ENCODE measurements around the gene LYL1.

The LYL1 gene

DNA sequence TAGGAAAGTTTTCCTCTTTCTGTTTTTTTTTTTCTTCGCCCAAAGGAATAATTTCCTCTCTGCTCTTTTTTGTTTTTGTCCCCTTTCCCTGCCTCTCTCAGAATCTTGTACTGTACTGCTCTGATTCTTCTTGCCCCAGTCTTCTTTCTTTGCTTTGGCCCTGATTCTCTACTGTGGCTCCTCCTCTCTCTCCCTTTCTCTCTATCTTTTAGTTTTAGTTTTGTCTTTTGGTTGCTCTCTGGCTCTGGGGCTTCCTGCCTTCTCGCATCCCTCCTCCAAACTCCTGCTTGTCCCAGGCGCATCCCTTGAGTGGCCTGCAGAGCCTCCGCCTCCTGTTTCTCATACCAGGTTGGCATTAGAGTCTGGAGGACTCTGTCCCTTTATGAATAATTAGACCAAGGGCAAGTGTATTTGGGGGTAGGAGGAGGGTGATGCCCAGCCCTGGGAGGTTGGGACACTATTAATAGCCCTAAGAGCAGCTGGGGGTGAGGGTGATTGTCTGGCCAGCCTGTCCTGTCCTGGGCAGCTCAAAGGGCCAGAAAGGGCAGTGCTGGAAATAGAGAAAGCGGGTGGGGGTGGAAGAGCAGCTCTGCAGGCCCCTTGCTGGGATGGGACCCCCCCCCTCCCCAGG lies 39.1 kb downstream of the LYL1 start:
- Histone ChIP-seq H3K27ac (ENCODE audit: low read depth, low read length) (peak overlapping the region; percentile 55), H3K36me3 (ENCODE audit: insufficient read depth, low read length) (no peaks in the 10 kb centered on the region), H3K4me3 (ENCODE audit: low read depth in 1 of 2, low read length in 2 of 2) (no peak overlapping the region), H3K27me3 (ENCODE audit: control insufficient read depth in 1 of 2, insufficient read depth in 2 of 2, low read length in 2 of 2) (no peaks in the 10 kb centered on the region), H3K9ac (ENCODE audit: low read length) (no peak overlapping the region), H3K9me3 (ENCODE audit: low read length) (no peaks in the 10 kb centered on the region), H3K4me1 (ENCODE audit: insufficient read depth, low read length) (peaks cover 97% of the 10 kb centered on the region)

DNA sequence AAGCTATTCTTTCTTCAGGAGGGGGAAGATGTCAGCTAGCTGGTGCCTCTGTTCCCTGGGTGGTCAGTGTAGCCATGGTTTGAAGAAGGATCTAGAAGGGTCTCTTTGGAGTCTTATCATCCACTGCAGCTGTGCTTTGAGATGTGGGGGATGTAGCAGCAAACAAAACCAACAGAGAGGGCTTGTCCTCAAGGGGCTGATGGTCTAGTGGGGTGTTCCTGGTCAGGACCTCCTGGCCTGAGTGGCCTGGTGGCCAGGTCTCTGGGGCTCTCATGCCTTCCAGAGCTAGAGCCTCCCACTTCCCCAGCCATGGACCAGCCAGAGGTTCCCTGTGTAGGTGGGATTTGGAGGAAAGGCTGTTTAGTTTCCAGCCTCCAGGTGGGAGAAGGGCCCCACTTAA lies 40.3 kb downstream of the LYL1 start:
- no peak overlapping the region for H3K9ac ChIP-seq (ENCODE audit: low read length)
- no peaks in the 10 kb centered on the region for H3K36me3 ChIP-seq (ENCODE audit: insufficient read depth, low read length)
- H3K27ac ChIP-seq (ENCODE audit: low read depth, low read length), result peak overlapping the region; percentile 10
- H3K9me3 ChIP-seq (ENCODE audit: low read length), result no peaks in the 10 kb centered on the region
- no peaks in the 10 kb centered on the region for H3K27me3 ChIP-seq (ENCODE audit: control insufficient read depth in 1 of 2, insufficient read depth in 2 of 2, low read length in 2 of 2)
- no peak overlapping the region for H3K4me3 ChIP-seq (ENCODE audit: low read depth in 1 of 2, low read length in 2 of 2)
- peaks cover 97% of the 10 kb centered on the region for H3K4me1 ChIP-seq (ENCODE audit: insufficient read depth, low read length)

DNA sequence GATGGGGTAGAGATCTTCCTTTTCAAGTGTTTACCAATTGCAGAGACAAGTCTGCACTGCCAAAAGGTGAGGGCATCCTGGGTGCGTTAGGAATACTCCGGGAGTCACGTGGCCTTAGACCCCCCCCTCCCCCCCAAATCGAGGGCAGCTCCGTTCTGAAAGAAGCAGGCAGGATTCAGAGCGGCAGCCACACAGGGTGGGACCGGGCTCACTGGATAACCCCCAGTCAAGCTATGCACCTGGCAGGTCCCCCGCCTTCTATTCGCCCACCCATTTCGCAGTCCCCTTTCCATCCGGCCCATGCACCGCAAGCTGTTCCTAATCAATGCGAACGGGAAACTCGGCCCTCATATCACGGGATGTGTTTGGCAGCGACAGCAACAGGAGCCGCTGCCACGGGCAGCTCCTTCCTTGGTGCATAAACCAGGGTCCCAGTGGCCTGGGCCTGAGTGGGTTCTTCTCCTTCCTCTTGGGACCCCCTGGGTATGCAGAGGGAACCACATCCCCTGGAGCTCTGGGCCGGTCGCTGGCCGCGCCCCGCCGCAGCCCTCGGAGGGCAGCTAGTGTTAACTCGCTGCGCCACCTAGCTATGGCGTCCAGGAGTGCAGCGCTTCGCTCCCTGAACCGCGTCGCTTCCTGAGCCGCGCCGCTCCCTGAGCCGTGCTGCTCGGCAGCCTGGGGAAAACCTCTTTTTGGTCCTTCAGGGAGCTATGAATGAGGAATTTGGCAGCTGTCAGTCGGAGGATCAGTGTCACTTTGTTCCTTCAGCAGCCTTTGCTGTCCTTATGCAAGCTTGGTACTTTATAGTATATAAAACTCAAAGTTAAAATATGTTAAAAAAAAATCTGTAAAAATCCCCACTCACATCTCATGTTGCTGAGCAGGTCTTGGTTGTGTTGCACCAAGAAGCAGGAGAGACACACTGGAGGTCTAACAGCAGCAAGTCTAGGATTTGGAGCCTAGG lies 41.4 kb downstream of the LYL1 start:
- H3K9ac ChIP-seq (ENCODE audit: low read length), result no peak overlapping the region
- peak overlapping the region; percentile 84 for H3K27ac ChIP-seq (ENCODE audit: low read depth, low read length)
- H3K4me1 ChIP-seq (ENCODE audit: insufficient read depth, low read length), result peaks cover 97% of the 10 kb centered on the region
- H3K36me3 ChIP-seq (ENCODE audit: insufficient read depth, low read length), result no peaks in the 10 kb centered on the region
- H3K9me3 ChIP-seq (ENCODE audit: low read length), result no peaks in the 10 kb centered on the region
- H3K27me3 ChIP-seq (ENCODE audit: control insufficient read depth in 1 of 2, insufficient read depth in 2 of 2, low read length in 2 of 2), result no peaks in the 10 kb centered on the region
- peak overlapping the region in 1 of 2 donors; percentile 51 for H3K4me3 ChIP-seq (ENCODE audit: low read depth in 1 of 2, low read length in 2 of 2)

DNA sequence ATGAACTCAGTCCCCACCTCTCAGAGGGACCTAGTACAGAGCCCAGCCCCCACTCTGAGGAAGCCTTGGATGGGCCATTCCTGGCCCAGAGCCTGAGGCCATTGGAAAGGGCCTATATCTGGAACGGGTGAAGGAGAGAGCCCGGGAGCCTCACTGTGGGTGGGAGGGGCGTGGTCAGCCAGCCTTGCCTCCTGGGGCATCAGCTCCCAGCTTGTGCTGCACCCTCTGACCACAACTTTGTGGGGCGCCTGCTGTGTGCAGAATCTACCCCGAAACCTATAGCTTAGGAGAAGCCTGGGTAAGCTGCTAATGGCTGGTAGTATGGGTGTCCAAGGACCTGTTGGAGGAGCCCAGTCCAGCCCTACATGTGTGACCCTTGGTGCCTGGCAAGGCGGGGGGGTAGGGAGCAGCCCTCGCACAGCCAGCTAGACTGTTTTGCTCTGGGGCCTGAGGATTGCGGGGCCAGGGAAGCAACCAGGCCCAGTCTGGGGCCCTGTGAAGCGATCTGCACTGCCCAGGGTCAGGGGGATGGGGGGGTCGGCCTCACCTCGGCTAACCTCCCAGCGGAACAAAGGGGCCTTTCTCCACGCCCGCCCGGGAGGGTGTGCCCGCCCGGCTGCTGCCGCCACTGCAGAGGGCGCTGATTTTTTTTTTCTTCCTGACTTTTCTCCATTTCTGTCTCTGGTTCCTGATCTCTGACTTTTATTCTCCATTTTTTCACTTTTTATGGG lies 42.3 kb downstream of the LYL1 start:
- Histone ChIP-seq H3K9me3 (ENCODE audit: low read length) (no peaks in the 10 kb centered on the region), H3K27ac (ENCODE audit: low read depth, low read length) (peak overlapping the region; percentile 84), H3K4me3 (ENCODE audit: low read depth in 1 of 2, low read length in 2 of 2) (peak overlapping the region in 1 of 2 donors; percentile 37), H3K36me3 (ENCODE audit: insufficient read depth, low read length) (no peaks in the 10 kb centered on the region), H3K27me3 (ENCODE audit: control insufficient read depth in 1 of 2, insufficient read depth in 2 of 2, low read length in 2 of 2) (no peaks in the 10 kb centered on the region), H3K9ac (ENCODE audit: low read length) (peak overlapping the region; percentile 7), H3K4me1 (ENCODE audit: insufficient read depth, low read length) (peaks cover 98% of the 10 kb centered on the region)

DNA sequence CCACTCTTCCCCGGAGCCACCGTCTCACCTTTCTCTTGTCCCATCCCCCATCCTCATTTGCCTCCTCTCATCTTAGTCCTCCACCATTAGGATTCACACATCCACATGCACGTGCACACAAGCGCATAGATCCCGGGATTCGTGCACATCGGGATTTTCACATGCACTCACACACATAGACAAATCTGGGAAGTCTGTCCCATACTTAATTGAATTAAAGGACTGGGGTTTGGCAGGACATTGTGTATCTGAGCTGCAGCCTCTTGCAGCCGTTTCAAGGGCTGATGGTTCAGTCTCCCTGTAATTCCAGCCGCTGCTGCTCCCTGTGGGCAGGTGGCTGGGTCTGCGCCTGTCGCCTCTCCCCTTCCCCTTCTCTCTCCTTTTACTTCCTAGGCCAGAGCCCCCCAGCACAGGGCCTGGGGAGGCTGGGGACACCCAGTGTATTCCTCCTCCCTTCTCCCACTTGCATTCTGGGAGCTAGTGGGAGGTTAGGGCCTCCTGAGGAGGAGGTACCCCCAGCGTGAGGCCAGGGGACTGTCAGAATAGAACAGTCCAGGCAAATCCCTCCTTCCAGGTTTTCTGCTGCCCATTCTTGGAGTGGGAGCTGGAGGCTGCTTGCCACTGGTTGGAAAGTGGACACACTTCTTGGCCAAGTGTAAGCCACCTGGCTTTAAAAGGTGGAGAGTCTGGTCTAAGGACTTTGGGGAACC lies 43.6 kb downstream of the LYL1 start:
- H3K9ac ChIP-seq (ENCODE audit: low read length), result no peak overlapping the region
- H3K36me3 ChIP-seq (ENCODE audit: insufficient read depth, low read length), result no peaks in the 10 kb centered on the region
- peak overlapping the region in 1 of 2 donors; percentile 10 for H3K4me3 ChIP-seq (ENCODE audit: low read depth in 1 of 2, low read length in 2 of 2)
- H3K27me3 ChIP-seq (ENCODE audit: control insufficient read depth in 1 of 2, insufficient read depth in 2 of 2, low read length in 2 of 2), result no peaks in the 10 kb centered on the region
- peak overlapping the region; percentile 84 for H3K27ac ChIP-seq (ENCODE audit: low read depth, low read length)
- H3K4me1 ChIP-seq (ENCODE audit: insufficient read depth, low read length), result peaks cover 96% of the 10 kb centered on the region
- no peaks in the 10 kb centered on the region for H3K9me3 ChIP-seq (ENCODE audit: low read length)

DNA sequence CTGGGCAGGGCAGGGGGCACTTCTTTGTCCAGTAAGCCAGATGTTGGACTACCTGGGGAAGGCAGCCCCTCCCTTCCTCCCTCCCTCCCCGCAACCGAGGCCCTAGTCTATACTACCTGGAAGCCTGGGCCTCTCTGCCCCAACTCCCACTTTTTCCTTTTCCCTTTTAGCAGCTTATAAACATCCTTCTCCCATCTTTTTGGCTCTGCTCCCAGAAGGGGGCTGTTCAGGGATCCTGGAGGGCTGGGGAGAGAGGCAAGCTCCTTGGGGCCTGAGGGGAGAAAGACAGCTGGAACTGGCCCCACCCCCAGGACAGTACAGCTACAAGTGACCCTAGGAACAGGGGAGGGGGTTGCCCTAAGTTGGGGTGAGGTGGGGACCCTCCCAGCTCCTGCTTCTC lies 44.9 kb downstream of the LYL1 start:
- Histone ChIP-seq H3K4me3 (ENCODE audit: low read depth in 1 of 2, low read length in 2 of 2) (peak overlapping the region in 1 of 2 donors; percentile 7), H3K36me3 (ENCODE audit: insufficient read depth, low read length) (no peaks in the 10 kb centered on the region), H3K4me1 (ENCODE audit: insufficient read depth, low read length) (peaks cover 96% of the 10 kb centered on the region), H3K9me3 (ENCODE audit: low read length) (no peaks in the 10 kb centered on the region), H3K9ac (ENCODE audit: low read length) (peak overlapping the region; percentile 26), H3K27ac (ENCODE audit: low read depth, low read length) (peak overlapping the region; percentile 92), H3K27me3 (ENCODE audit: control insufficient read depth in 1 of 2, insufficient read depth in 2 of 2, low read length in 2 of 2) (no peaks in the 10 kb centered on the region)

DNA sequence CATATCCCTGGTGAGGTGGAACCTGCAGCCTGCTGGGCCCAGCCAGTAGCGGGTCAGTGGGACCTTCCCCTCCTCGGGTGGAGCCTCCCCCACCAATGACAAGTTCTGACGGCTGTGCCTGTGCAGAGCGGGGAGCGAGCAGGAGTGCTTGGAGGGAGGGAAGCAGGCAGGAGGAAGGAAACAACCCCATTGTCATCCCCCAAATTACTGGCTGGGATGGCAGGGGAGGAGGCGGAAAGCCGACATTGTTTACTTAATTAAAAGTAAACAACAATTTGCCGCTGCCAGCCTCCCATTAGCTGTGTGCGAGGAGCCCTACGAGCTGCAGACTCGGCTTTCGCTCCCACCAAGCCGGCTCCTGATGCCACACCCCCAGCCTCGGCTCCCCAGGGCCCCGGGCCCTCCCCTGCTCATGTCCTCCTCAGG lies 45.5 kb downstream of the LYL1 start:
- Histone ChIP-seq H3K36me3 (ENCODE audit: insufficient read depth, low read length) (no peaks in the 10 kb centered on the region), H3K9ac (ENCODE audit: low read length) (no peak overlapping the region), H3K9me3 (ENCODE audit: low read length) (no peaks in the 10 kb centered on the region), H3K27me3 (ENCODE audit: control insufficient read depth in 1 of 2, insufficient read depth in 2 of 2, low read length in 2 of 2) (no peaks in the 10 kb centered on the region), H3K4me3 (ENCODE audit: low read depth in 1 of 2, low read length in 2 of 2) (peak overlapping the region in 1 of 2 donors; percentile 2), H3K27ac (ENCODE audit: low read depth, low read length) (peak overlapping the region; percentile 92), H3K4me1 (ENCODE audit: insufficient read depth, low read length) (peaks cover 96% of the 10 kb centered on the region)

DNA sequence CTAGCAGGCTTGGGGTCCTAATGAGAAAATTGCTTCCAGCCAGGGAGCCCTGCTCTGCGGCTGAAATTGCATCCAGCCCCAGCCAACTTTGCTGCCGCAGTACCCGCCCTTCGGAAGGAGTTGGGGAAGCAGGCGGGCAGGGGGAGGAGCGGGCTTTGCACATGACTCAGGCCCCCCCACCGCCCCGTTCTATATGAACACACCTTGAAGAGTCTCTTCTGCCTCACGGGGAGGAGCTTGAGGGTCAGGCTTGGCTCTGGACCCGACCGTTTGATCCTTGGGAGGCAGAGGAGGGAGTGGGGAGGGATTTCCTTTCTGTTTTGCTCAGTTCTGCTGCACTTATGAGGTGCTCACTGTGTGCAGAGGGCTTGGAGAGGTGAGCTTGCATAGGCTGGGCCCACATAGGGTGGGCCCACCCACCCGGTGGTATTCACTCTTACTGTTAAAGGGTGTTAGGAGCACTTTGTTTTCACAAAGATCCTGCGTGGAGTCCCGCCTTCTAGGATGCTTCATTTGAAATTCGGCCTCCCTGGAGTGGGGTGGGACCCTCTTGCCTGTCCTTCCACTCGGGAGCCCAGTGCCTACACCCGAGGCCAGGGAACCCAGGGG lies 46.5 kb downstream of the LYL1 start:
- Histone ChIP-seq H3K27me3 (ENCODE audit: control insufficient read depth in 1 of 2, insufficient read depth in 2 of 2, low read length in 2 of 2) (no peaks in the 10 kb centered on the region), H3K27ac (ENCODE audit: low read depth, low read length) (peak overlapping the region; percentile 92), H3K4me1 (ENCODE audit: insufficient read depth, low read length) (peaks cover 96% of the 10 kb centered on the region), H3K4me3 (ENCODE audit: low read depth in 1 of 2, low read length in 2 of 2) (peak overlapping the region in 1 of 2 donors; percentile 39), H3K9ac (ENCODE audit: low read length) (peak overlapping the region; percentile 15), H3K9me3 (ENCODE audit: low read length) (no peaks in the 10 kb centered on the region), H3K36me3 (ENCODE audit: insufficient read depth, low read length) (no peaks in the 10 kb centered on the region)

DNA sequence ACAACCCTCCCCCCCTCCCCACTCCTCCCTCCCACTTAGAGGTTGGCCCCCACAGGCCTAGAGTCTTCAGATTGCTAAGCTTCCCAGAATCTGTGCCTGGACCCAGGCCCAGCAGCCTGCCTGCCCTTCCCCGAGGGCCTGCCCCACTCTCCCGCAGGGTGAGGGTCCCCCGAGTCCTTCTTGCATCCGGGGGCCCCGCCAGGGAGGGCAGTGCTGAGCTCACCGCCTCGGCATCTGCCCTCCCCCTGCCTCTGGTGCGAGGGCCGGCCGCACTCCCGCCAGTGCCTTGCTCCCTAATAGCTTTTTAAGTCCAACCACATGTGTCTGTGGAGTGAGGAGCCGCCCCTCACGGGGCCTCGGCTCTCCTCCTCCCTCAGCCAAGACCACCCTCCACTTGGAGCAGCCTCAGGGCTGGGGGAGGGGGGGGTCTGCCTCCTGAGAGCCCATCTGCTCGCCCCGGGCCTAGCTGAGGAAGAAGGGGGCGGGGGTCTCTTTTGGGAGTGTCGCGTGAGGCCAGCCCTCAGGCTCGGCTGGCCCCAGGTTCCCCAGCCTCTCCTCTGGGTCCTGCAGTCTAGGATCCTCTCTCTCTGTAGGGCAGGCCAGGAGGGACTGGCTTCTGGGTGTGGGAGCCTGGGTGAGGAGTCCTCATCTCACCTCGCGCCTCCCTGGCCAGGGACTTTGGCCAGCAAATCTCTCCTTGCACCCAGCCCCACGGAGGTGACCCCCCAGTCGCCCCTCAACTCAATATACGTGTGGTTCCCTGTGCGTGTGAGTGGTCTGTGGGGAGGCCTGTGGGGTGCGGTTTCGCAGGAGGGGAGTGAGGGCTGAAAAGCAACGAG lies 47.2 kb downstream of the LYL1 start:
- H3K4me1 ChIP-seq (ENCODE audit: insufficient read depth, low read length), result peaks cover 96% of the 10 kb centered on the region

DNA sequence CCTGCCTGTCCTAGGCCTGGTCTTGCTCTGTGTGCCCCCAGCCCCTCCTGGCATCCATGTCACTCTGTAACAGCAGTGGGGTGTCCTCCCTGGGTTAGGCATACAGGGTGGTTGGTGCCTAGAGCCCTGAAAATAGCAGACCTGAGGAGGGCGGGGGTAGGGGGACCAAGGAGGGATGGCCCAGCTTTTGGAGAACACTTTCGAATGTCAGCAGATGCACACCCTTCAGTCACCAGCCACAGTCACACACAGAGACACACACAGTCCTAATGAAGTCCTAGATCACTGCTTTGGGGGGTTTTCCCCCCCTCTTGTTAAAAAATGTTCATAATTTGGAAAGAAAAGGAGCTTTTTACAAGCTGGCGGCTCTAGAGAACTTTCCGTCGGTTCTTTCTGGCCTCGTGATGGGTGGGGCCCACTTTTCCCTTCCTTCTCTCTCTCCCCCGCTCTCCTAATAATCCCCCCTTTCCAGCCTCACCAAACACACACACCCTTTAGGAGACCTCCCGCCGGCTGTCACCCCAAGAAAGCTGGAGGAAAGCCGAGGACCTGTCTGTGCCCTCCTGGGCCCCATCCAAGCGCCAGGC lies 47.9 kb downstream of the LYL1 start:
- no peaks in the 10 kb centered on the region for H3K9me3 ChIP-seq (ENCODE audit: low read length)
- H3K36me3 ChIP-seq (ENCODE audit: insufficient read depth, low read length), result no peaks in the 10 kb centered on the region
- H3K4me1 ChIP-seq (ENCODE audit: insufficient read depth, low read length), result peaks cover 96% of the 10 kb centered on the region
- peak overlapping the region; percentile 59 for H3K9ac ChIP-seq (ENCODE audit: low read length)
- H3K4me3 ChIP-seq (ENCODE audit: low read depth in 1 of 2, low read length in 2 of 2), result peak overlapping the region in 1 of 2 donors; percentile 37
- H3K27ac ChIP-seq (ENCODE audit: low read depth, low read length), result peak overlapping the region; percentile 92
- no peaks in the 10 kb centered on the region for H3K27me3 ChIP-seq (ENCODE audit: control insufficient read depth in 1 of 2, insufficient read depth in 2 of 2, low read length in 2 of 2)

More for the DNA sequence above, 47.2 kb downstream of the LYL1 start:
- Histone ChIP-seq H3K27me3 (ENCODE audit: control insufficient read depth in 1 of 2, insufficient read depth in 2 of 2, low read length in 2 of 2) (no peaks in the 10 kb centered on the region), H3K4me3 (ENCODE audit: low read depth in 1 of 2, low read length in 2 of 2) (peak overlapping the region; percentile 34 to 39), H3K9me3 (ENCODE audit: low read length) (no peaks in the 10 kb centered on the region), H3K27ac (ENCODE audit: low read depth, low read length) (peak overlapping the region; percentile 92), H3K9ac (ENCODE audit: low read length) (peak overlapping the region; percentile 54), H3K36me3 (ENCODE audit: insufficient read depth, low read length) (no peaks in the 10 kb centered on the region)

All from muscle layer of colon (tissue), 2 donors.